Stimulated activated memory B cell treated with anti-CD40 and anti-IgM and Interleukin-4, amounts not matched to agents 10 μg/mL and 1 μg/mL and 100 μg/mL, for 72 hours (primary cell): Measurements from ENCODE around the gene KIF17.

Experiments
- ATAC-seq: fragments of 150-1000 bp; cut with Tn5 transposase; 2 replicates; pipeline ENCODE4 v1.10.0; 2021
- H3K27ac Mint-ChIP-seq: one replicate; pipeline ENCODE4 v1.8.0; 2022; ENCODE audit warnings: mild to moderate bottlenecking, mixed read lengths
- H3K27me3 Mint-ChIP-seq: one replicate; pipeline ENCODE4 v1.8.0; 2022; ENCODE audit warnings: mixed read lengths
- H3K36me3 Mint-ChIP-seq: one replicate; pipeline ENCODE4 v1.8.0; 2022; ENCODE audit warnings: mixed read lengths
- H3K4me1 Mint-ChIP-seq: one replicate; pipeline ENCODE4 v1.8.0; 2022; ENCODE audit warnings: mixed read lengths
- H3K4me3 Mint-ChIP-seq: one replicate; pipeline ENCODE4 v1.8.0; 2022; ENCODE audit warnings: mild to moderate bottlenecking, moderate library complexity, mixed read lengths
- H3K9me3 Mint-ChIP-seq: one replicate; pipeline ENCODE4 v1.8.0; 2022; ENCODE audit warnings: mixed read lengths

Gene KIF17

DNA sequence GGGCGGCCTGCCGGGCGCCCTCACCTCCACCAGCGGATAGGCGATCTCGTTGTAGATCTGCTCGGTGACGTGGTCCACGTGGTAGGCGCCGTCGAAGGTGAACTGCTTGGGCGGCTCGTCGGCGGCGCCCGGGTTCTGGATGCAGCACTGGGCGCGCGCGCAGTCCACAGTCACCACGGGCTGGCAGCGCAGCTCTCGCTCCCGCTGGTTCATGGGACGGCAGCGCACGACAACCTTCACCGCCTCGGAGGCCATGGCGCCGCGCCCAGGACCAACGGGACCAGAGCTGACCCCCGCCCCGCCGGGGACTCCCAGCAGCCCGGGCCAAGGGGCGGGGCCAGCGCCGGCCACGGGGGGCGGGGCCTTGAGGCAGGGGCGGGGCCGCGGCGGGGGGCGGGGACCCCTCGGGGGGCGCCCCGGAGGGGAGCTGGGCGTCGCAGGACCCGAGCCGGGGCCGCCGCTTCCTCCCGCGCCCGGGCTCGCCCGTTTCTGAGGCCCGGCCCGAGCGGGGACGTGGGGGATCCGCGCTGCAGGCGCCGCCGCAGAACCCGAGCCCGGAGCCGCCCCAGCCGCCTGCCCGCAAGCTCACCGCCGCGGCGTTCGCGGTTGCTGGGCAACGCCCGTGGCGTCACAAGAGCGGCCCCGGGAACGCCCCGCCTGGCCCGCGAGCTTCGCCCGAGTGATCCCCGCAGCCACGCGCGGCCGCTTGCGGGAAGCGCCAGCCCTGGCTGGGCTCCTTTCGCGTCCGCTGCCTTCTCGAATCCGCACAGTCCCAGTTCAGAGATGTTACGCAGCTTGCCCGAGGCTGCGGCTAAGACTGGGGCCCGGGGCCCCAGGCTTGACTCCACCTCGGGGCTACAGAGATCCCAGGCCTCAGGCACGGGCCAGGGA lies at the start of gene KIF17:
Gene KIF17 (minus strand): TSS at position 556 of the 891 bp plus-strand sequence. CDS start 301 bp downstream, at position 255.
- no peaks in the 10 kb centered on the region for H3K36me3 Mint-ChIP-seq
- peaks cover 41% of the 10 kb centered on the region for H3K27me3 Mint-ChIP-seq
- no peak within 1 kb of the TSS for H3K27ac Mint-ChIP-seq
- peak; percentile 62 for ATAC-seq
- peak within 1 kb of the TSS; percentile 72 for H3K4me3 Mint-ChIP-seq
- peaks cover 5% of the 10 kb centered on the region for H3K4me1 Mint-ChIP-seq
- H3K9me3 Mint-ChIP-seq, result no peaks in the 10 kb centered on the region

DNA sequence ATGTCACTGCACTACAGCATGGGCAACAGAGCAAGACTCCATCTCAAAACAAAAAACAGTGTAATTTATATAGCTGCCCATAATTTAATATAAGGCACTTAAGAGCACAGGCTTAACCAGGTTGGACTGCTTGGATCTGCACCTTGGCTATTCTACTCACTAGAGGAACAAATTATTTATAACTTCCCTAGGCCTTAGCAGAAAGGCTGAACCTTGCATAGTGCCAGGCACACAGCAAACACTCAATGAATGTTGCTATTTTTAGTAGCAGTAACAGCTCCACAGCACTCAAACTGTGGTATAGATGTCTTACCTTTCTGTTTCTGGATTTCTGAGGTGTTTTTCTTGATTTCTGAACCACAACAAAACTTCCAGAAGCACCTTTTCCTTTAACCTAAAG lies 49.5 kb upstream of the KIF17 start:
- Mint-ChIP-seq H3K27ac (no peak overlapping the region), H3K4me3 (no peak overlapping the region), H3K4me1 (no peaks in the 10 kb centered on the region), H3K27me3 (no peaks in the 10 kb centered on the region), H3K36me3 (peaks cover 53% of the 10 kb centered on the region), H3K9me3 (no peaks in the 10 kb centered on the region)
- ATAC-seq, result no peak

DNA sequence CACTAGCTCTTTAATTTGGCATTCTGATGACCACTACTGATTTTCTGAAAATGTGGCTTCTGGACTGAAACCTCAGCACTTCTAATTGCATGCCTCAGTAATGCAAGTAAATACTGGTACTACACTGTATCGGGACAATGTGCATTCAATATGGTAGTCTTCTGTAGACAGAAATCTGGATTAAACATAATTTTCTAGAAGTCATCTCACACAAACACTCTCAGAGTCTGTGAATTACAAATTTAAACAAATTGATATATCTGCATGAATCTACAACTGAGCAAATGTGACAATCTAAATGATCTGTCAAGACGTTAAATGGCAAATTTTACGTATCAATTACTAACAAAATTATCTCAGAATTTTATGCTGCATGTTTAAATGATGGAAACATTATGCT lies 45.6 kb upstream of the KIF17 start:
- Mint-ChIP-seq H3K4me1 (no peaks in the 10 kb centered on the region), H3K9me3 (no peaks in the 10 kb centered on the region), H3K27me3 (no peaks in the 10 kb centered on the region), H3K27ac (no peak overlapping the region), H3K36me3 (peaks cover 68% of the 10 kb centered on the region), H3K4me3 (no peak overlapping the region)
- ATAC-seq, result no peak

DNA sequence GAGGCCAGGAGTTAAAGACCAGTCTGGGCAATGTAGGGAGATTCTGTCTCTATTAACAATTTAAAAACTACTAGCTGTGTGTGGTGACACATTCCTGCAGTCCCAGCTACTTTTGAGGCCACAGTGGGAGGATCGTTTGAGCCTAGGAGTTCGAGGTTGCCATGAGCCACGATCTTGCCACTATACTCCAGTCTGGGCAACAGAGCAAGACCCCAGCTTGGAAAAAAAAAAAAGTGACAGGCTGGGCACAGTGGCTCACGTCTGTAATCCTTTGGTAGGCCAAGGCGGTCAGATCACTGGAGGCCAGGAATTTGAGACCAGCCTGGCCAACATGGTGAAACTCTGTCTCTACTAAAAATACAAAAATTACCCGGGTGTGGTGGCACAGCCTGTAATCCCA lies 42.5 kb upstream of the KIF17 start:
- H3K4me1 Mint-ChIP-seq, result no peaks in the 10 kb centered on the region
- no peaks in the 10 kb centered on the region for H3K9me3 Mint-ChIP-seq
- H3K36me3 Mint-ChIP-seq, result peaks cover 68% of the 10 kb centered on the region
- no peak for ATAC-seq
- H3K27me3 Mint-ChIP-seq, result no peaks in the 10 kb centered on the region
- H3K4me3 Mint-ChIP-seq, result no peak overlapping the region
- no peak overlapping the region for H3K27ac Mint-ChIP-seq

DNA sequence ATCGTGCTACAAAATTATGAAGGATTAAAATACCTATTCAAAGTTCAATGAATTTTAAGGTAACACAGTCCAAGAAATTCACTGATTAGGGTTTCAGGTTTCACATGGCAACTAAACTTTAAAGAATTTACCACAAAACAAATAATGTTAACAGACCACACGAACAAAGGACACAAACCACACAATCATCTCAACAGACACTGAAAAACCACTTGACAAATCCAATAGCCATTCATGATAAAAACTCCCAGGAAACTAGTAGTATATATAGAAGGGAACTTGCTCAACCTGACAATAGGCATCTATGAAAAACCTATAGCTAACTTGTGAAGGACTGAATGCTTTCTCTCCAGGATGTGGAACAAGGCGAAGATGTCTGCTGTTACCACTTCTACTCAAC lies 35.8 kb upstream of the KIF17 start:
- no peak for ATAC-seq
- Mint-ChIP-seq H3K9me3 (no peaks in the 10 kb centered on the region), H3K4me1 (no peaks in the 10 kb centered on the region), H3K27ac (no peak overlapping the region), H3K36me3 (peaks cover 35% of the 10 kb centered on the region), H3K27me3 (no peaks in the 10 kb centered on the region), H3K4me3 (no peak overlapping the region)

DNA sequence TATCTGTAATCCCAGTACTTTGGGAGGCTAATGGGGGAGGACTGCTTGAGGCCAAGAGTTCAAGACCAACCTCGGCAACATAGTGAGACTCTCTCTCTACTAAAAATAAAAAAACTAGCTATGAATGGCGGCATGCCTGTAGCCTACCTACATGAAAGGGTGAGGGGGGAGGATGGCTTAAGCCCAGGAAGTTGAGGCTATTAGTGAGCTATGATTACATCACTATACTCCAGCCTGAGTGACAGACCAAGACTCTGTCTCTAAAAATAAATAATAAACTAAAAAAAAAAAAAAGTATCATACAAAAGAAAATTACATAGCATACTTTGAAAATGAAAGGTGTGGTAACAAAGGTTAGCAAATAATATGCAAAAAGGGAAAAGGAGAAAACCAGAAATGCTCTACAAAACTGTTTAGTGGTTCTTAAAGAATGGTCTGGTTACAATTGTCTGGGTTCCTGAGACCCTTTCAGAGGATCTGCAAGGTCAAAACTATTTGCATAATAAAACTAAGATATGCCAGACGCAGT lies 33.7 kb upstream of the KIF17 start:
- no peak for ATAC-seq
- Mint-ChIP-seq H3K36me3 (peaks cover 34% of the 10 kb centered on the region), H3K27ac (no peak overlapping the region), H3K9me3 (no peaks in the 10 kb centered on the region), H3K27me3 (no peaks in the 10 kb centered on the region), H3K4me1 (no peaks in the 10 kb centered on the region), H3K4me3 (no peak overlapping the region)

DNA sequence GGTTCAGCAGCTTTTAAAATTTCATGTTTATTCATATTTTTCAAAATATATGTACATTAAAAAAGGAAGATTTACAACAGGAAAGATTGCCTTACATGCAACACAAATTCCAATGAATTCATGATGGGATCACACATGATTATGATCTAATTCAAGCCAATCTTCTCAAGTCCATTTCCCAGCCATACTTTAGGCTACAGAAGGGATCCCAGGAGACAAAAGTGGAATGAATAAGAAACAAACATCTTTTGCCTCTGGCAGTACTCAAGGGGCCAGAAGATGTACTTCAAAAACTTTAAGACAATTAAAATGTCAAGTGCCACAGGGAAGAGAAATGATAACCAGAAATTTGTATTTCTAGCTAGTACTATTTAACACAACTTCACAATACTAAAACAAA lies 24.9 kb upstream of the KIF17 start:
- H3K27ac Mint-ChIP-seq, result no peak overlapping the region

DNA sequence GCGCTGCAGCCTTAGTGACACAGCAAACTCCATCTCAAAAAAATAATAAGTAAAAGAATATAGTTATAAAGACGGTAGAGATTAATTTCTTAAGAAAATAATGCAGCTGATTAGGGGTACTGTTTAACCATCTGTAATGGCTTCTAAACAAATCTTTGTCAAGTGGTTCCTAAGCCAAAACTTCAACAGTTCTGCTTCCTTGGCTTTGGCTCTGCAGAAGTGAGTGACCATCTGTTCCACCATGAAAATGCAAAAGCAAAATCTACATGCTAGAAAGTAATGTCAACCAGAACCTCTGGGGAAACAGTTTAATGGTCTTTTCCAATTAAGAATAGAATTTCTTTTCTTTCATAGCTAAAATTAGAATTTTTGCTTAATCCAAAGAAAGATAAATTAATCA lies 23.0 kb upstream of the KIF17 start:
- H3K4me1 Mint-ChIP-seq, result no peaks in the 10 kb centered on the region
- no peak overlapping the region for H3K27ac Mint-ChIP-seq
- peaks cover 45% of the 10 kb centered on the region for H3K36me3 Mint-ChIP-seq
- no peaks in the 10 kb centered on the region for H3K27me3 Mint-ChIP-seq
- H3K9me3 Mint-ChIP-seq, result no peaks in the 10 kb centered on the region
- H3K4me3 Mint-ChIP-seq, result no peak overlapping the region
- ATAC-seq, result no peak

More for the DNA sequence above, 24.9 kb upstream of the KIF17 start:
- Mint-ChIP-seq H3K4me3 (no peak overlapping the region), H3K9me3 (no peaks in the 10 kb centered on the region), H3K27me3 (no peaks in the 10 kb centered on the region), H3K36me3 (peaks cover 35% of the 10 kb centered on the region), H3K4me1 (no peaks in the 10 kb centered on the region)
- ATAC-seq, result no peak

DNA sequence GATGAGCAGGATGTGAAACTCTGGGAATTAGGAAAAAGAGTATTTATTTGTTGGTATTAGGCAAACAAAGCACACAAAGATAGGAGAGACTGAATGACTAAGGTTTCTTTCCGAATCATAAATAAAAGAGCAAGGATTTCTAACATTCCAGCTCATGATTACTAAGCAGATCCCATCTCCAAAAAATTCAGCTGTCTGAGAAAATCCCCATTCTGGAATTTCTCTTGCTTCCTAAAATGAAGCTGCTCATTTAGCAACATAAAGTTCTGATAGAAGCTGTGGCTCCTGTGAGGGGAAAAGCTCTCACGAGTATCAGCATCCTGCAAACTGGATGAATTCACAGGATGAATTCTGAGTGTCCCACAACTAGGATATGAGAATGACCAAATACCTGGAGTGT lies 21.4 kb upstream of the KIF17 start:
- Mint-ChIP-seq H3K36me3 (peaks cover 32% of the 10 kb centered on the region), H3K4me1 (no peaks in the 10 kb centered on the region), H3K4me3 (no peak overlapping the region), H3K27ac (no peak overlapping the region), H3K27me3 (no peaks in the 10 kb centered on the region), H3K9me3 (no peaks in the 10 kb centered on the region)
- ATAC-seq, result no peak

DNA sequence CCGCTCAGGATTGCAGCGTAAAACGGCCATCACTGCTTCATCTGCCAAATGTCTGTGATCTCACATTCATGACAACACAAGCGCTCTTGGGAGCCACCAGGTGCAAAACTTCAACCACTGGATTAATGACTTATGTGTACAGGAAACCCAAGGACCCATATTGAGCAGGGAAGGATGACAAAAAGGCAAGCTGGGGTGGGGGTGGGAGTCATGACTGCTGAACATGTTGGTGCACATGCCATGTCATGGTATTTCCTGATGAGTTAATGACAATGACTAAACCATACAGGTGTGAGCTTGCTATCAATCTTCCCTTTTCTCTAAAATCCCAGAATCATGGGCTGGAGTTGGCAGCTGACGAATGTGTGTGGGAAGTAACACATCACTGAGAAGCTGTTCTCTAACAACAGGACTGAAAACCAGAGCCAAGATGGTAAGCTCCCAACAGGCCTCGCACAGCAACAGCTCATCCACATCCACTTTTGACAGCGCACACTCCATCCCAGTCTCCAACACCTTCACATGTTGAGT lies 17.8 kb upstream of the KIF17 start:
- H3K27me3 Mint-ChIP-seq, result peaks cover 13% of the 10 kb centered on the region
- ATAC-seq, result no peak
- no peak overlapping the region for H3K27ac Mint-ChIP-seq
- H3K36me3 Mint-ChIP-seq, result peaks cover 10% of the 10 kb centered on the region
- H3K9me3 Mint-ChIP-seq, result no peaks in the 10 kb centered on the region
- peaks cover 25% of the 10 kb centered on the region for H3K4me1 Mint-ChIP-seq
- H3K4me3 Mint-ChIP-seq, result no peak overlapping the region

DNA sequence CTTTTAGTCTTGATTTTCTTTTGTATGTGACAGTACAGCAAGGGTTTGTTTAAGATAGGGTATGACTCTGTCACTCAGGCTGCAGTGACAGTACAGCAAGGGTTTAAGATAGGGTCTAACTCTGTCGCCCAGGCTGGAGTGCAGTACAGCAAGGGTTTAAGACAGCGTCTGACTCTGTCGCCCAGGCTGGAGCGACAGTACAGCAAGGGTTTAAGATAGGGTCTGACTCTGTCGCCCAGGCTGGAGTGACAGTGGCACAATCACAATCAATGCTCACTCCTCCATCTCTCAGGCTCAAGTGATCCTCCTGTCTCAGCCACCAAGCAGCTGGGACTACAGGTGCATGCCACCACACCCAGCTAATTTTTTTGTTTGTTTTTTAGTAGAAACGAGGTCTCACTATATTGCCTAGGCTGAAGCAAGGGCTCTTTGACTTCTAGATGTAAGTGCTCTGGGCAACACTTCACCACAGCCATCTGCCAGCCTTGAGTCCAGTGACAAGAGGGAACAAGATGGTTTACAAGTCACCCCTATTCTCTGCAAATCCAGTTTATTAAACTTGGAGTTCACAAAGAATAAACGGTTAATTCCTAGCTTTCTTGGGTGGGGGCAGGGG lies 15.7 kb upstream of the KIF17 start:
- Mint-ChIP-seq H3K27ac (peak overlapping the region; percentile 83), H3K9me3 (no peaks in the 10 kb centered on the region), H3K4me1 (peaks cover 35% of the 10 kb centered on the region), H3K4me3 (peak overlapping the region; percentile 90), H3K27me3 (peaks cover 35% of the 10 kb centered on the region), H3K36me3 (peaks cover 10% of the 10 kb centered on the region)
- no peak for ATAC-seq

DNA sequence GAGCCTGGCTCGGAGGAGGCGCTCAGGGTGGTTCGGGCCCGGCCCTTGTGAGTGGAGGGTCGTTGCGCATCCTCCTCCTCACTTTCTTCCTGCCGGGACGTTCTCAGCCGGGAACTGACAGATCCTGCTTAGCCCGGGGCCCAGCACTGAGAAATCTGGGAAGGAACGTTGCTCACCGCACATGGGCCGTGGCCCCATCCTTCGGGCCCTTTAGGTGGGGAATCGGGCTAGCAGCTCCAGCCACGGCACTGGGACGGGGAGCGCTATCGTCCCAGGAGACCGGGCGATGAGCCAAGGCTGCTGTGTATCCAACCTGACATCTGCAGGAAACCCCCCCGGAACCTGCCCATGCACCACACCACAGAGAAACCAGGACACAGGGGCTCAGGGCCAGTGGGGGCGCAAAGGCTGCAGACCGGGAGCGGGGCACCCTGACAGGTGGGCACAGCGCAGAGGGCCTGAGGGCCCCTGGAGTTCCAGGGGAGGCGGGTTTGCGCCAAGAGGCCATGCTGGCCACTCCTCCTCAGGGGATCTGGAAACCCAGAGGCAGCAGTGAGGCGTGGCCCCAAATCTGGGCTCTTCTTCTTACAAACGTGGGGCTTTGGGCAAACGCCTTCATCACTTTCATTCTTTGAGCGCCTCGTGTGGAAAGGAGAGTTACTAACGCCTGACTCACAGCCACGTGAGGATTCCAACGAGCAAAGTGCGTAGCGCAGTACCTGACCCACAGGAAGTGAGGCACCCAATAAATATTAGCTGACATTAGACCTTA lies 15.0 kb upstream of the KIF17 start, which contains the start of gene SH2D5:
Gene SH2D5 (minus strand): TSS at position 116 of the 772 bp plus-strand sequence. CDS start 4,659 bp downstream, outside the sequence.
- peaks cover 10% of the 10 kb centered on the region for H3K36me3 Mint-ChIP-seq
- peaks cover 38% of the 10 kb centered on the region for H3K27me3 Mint-ChIP-seq
- H3K4me3 Mint-ChIP-seq, result peak within 1 kb of the TSS; percentile 90
- H3K9me3 Mint-ChIP-seq, result no peaks in the 10 kb centered on the region
- H3K4me1 Mint-ChIP-seq, result peaks cover 35% of the 10 kb centered on the region
- ATAC-seq, result peak; percentile 82
- peak within 1 kb of the TSS; percentile 83 for H3K27ac Mint-ChIP-seq

DNA sequence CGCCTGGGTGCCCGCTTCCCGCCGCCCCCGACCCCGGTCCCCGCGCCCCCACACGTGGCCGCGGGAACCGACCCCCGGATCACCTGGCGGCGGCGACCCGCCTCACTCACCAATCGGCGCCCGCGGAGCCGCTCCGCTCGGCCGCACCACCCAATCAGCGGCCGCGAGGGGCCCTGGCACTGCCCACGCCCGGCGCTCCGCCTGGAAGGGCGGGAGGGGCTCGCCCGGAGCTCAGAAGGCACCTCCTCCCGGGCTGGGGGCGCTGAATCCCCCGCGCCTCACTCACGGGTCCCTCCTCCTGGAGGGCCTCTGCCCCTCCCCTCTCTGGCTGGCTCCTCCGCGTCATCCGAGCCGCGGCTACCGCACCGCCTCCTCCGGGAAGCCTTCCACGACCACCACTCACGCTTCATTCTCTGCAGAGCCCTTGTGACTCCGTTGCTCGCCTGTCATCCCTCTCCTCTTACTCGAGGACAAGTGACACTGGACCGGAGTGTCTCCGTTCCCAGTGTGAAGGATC lies 14.3 kb upstream of the KIF17 start:
- Mint-ChIP-seq H3K4me1 (peaks cover 35% of the 10 kb centered on the region), H3K9me3 (no peaks in the 10 kb centered on the region), H3K27me3 (peaks cover 38% of the 10 kb centered on the region), H3K36me3 (peaks cover 10% of the 10 kb centered on the region), H3K4me3 (peak overlapping the region; percentile 90), H3K27ac (peak overlapping the region; percentile 83)
- peak; percentile 76 for ATAC-seq

DNA sequence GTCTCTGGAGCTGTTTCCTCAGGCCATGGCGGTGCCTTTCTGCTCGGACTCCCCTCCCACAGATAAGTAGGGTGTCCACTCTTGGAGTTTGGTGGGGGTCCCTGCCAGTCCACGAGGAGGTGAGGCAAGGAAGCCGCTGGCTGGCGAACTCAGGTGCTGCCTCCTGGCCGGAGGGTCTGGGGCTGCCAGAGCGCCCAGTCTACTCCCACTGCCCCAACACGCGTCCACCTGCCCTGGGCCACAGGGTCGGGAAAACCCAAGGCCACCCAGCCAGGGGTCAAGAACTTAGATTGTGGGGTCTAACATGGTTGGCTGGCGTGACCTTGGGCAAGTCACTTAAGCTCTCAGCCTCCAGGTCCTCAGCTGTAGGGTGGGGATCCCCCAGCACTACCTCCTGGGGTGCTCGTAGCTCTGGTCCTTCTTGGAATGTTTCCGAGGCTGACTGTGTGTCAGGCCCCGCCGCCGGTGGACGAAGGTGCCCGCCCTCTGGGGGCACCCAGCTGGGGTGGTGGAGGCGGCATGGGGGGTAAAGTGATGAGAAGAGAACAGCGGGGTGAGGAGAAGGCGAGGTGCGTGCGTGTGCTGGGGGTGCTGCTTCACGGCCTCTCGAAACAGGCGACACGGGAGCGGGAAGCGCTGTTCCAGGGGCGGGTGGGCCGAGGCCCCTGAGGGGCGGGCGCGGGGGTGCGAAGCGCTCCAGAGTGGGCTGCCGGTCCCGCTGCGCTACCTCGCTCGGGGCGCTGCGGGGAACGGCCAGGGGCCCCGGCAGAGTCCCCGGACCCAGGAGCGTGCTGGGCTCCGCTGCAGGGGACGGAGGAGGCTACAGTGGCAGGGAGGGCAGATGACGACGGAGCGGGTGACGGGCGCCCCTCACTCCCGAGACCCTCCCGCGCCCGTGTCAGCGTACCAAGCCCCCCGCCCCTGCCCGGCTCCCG lies 13.5 kb upstream of the KIF17 start:
- ATAC-seq, result peak; percentile 34
- Mint-ChIP-seq H3K36me3 (peaks cover 6% of the 10 kb centered on the region), H3K4me1 (peaks cover 35% of the 10 kb centered on the region), H3K27ac (peak overlapping the region; percentile 44), H3K9me3 (no peaks in the 10 kb centered on the region), H3K4me3 (peak overlapping the region; percentile 80), H3K27me3 (peaks cover 38% of the 10 kb centered on the region)
